NCI-H2196 (cell line): ENCODE measurements around the gene SON.
A peak's percentile ranks its signal among the peaks of the same experiment; 100 is the strongest.
"Not testable (repeated sequence)": the region's sequence is repeated elsewhere in the genome, so short reads cannot be mapped to it uniquely, and the experiment has no call there.

Source experiments
- DNase-seq: peaks from one replicate; lab custom pipeline; 2025; ENCODE audit not compliant: unreplicated experiment; lab: John Stamatoyannopoulos, UW

The SON gene

DNA sequence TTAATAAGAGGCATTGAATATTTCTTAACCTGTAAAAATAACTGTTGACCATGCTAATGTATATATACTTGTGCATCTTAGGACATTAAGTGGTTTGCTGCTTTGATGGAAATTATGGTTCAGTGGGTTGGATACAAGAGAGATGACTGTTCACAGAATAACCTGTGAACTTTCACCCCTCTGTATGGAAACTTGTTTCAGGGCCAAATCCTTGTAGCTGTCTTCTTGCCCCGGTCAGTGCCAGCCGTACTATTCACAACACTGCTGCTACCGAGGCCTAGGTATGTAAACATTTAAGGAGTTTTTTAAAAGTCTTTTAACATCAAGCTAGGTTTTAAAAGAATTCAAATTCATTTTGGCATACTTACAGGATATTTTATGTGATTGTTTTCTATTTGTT lies 29.5 kb downstream of the SON start:
- DNase-seq: no peak

DNA sequence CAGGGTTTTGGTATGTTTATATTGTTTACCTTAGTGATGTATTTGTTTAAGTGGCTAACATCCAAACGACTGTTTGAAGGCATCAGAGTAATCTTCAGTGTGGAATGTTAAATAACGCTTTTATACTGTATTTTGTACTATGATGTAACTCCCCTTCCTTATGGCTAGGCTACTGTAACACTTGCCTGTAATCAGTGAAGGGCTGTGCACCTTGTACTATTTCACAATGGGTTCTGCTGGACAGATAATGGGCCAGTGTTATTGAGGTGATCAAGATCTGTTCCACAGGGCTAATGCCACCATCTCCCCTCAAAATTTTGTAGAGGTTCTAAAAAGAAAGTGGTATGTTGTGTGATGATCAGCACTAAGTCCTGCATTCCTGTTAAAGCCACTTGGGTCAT lies 33.9 kb downstream of the SON start:
- not testable (repeated sequence) for DNase-seq

DNA sequence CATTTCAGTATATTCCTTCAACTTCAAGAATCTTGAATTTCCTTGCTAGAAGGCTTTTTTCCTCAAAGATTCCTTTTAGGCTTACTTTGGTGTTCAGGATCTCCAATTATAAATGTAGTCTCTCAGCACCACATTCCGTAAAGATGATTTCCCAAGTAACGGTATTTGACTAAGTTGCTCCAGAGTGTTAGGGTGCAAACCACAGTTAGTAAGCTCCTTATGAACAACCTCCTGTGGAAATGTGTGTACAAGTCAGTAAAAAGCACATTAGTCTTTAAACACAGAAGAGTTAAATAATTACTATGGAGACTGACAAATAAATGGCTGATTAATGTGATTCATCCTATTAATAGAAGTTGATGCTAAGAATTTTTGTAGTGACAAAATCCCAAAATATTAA lies 35.4 kb downstream of the SON start:
- DNase-seq: no peak

DNA sequence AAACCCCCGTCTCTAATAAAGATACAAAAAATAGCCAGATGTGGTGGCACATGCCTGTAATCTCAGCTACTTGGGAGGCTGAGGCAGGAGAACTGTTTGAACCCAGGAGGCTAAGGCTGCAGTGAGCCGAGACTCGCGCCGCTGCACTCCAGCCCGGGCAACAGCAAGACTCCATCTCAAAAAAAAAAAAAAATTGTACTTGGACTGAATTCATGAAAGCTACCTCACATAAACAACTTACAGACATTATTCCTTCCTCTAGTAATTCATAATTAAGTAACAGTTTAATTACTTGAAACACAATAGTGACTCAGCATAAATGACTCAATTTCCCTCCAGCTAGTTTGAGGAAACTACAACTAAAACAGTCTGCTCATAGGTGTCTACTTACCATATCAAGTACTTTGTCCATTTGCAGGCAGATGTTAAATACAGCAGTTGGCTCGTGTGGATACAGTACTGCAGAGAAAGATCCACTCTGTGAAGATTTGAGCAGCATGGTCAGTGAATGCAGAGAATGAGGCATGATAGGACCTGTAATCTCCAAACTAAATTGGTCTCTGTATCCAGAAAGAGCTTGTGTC lies 36.2 kb downstream of the SON start:
- no peak for DNase-seq

DNA sequence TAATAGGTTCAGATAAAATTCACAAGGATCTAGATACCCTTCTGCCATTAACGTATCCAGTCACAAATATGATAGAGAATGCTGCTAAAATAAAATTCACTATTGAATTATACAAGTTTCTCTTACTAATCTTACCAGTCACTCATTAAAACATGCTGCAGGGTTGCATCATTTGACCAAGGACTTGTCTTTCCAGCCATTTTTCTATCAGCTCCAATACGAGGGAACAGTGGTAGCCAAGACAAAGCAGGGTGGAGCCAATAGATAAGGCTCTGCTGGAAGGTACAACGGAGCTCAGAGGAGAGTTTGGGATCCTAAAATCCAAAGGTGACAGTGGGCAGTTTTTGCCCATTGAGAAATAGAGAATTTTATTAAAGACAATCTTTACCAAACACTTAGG lies 41.6 kb downstream of the SON start:
- DNase-seq: no peak

DNA sequence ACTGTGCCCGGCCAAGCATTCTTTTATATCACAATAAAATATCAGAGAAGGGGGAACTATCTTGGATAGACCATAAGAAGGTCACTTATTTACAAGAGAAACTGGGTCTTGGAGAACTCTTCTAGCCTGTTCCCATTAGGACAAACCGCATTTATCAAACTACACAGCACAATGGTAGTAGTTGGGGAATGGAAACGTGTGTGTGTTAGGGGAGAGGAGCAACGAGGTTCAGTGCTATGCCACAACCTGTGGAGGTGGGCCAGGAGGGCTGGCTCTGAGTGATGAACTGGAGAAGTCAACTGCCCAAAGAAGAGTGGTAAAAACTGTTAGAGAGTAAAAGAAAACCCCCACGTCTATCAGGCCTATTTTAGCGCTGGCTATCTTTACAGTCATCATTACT lies 44.1 kb downstream of the SON start:
- no peak for DNase-seq

DNA sequence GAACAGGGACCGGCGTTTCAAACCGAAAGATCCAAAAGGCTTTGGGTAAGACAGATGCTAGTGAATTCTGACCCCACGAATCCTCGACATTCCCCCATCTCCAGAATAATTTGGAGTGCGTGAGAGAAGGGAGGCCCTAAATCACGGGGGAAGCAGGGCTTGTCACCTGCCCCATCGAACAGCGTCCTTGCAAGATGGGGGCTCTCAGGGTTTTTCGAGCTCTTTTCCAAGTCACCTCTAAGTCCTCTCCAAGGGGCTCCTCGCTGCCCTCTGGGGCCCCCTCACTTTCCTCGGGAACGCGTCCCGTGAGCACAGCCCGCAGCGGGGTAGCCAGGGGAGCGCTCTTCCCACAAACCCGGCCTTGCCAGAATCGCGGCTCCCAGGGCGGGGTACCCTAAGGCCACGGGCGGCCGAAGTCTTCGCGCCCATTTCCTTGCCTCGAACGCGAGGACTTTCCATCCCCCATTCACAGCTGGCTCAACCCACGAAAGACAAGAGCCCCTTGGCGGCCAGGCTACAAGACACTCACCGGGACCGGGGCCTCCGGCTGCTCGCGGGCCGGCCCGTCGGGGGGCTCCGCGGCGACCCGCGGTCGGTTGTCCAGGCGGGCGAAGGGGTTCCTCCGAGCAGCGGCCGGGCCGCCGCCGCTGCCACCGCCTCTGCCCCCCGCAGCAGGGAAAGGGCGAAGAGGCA lies 45.1 kb downstream of the SON start:
- peak; percentile 20 for DNase-seq

DNA sequence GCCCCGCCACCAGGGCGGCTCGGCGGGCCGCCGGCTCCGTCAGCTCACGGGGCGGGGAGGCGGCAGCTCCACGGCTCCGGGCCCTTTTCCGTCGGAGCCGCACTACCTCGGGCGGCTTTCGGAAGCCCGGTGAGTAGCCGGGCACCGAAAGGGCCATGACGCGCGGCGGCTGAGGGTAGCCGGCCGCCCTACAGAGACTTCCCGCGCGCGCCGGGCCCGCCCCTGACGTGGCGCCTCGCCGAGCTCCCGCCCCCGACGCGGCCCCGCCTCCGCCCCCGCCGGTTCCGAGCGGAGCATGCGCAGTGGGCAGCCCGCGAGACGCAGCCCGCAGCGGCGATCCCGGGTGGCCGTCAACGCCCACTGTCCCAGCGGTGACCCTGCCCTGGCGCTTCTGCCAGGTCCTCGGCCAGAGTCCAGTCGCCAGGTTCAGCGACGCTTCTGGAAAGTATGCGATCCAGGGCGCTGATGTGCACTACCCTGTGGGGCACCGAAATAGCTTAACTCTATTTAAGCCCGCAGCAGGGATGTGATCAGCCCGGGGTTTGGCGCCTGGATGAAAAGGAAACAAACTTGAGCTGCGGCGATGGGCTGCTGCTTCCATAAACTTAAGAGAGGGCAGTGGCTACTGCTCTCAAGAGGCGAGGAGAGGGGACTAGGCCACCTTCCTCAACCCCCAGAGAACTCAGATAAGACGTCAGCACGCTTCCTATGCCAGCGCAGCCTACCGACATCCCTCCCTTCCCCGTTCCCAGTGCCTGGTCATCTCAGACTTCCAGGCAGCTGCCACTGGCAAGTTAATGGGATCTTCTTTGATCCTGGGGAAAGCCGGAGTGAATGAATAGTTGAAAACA lies 45.9 kb downstream of the SON start, which contains the start of gene DONSON:
TSS of gene DONSON (minus strand) at position 200 of the 851 bp plus-strand sequence. CDS start at position 157, 43 bp downstream.
- DNase-seq: peak; percentile 94

DNA sequence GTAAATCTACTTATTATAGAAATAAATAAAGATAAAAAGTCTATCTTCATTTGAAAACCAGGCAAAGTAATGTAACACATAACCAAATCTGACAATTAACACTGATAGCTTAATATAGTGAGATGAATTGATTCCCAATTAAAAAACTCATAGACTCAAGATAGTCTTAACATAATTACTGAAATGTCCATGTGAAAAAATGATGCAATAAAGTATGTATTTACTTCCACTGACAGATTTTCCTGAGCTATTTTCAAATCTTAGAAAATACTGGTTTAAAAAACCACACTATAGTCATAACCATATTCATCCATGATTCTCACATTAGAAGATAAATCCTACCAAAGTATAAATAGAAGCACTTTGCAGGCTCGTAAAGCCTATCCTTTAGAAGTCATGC lies 55.2 kb downstream of the SON start:
- DNase-seq: no peak

DNA sequence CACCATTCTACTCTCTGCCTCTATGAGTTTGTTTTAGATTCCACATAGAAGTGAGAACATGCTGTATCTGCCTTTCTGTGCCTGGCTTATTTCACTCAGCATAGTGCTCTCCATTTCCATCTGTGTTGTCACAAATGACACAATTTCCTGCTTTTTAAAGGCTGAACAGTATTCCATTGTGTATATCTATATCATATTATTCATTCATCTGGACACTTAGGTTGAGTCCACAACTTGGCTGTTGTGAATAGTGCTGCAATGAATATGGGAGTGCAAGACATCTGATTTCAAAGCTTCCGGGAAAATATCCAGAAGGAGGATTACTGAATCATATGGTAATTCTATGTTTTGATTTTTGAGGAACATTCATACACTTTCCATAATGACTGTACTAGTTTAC lies 65.7 kb downstream of the SON start:
- no peak for DNase-seq

DNA sequence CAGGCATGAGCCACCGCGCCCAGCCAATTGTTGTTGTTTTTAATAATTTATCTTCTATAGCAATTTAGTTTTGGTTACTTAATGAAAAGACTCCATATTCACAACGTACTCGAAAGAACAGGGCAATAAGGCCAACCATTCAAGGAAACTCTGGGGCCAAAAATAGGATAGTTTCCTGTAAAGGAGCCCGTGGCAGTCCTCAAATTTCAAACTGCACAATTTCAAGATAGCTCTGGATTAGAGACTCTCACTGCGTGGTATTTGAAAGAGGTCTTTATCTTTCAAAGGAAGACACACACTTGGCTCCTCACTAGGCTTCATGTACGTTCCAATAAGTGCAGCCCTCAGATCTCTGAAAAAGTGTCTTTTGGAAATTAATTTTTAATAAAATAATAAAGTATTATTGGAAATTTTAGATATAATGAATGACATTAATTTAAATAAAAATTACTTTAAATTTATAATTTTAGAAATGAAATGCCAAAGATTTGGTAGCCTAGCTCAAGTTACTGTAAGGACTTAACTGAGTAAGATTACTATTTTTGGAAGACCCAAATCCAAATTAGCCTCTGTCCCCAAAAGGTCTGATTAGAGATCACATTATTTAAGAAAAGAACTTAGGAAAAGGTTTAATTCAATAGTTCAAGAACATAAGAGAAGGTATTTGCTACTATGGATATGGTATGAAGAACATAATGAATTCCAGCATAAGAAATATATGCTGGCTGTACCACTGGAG lies 68.3 kb downstream of the SON start:
- DNase-seq: no peak

DNA sequence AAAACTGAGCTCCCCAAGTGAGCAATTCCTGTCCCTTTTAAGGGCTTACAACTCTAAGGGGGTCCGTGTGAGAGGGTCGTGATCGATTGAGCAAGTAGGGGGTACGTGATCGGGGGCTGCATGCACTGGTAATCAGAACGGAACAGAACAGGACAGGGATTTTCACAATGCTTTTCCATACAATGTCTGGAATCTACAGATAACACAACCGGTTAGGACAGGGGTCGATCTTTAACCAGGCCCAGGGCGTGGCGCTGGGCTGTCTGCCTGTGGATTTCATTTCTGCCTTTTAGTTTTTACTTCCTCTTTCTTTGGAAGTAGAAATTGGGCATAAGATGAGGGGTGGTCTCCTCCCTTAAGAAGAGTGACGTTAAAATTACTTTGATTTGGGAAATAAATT lies 74.7 kb downstream of the SON start:
- not testable (repeated sequence) for DNase-seq

DNA sequence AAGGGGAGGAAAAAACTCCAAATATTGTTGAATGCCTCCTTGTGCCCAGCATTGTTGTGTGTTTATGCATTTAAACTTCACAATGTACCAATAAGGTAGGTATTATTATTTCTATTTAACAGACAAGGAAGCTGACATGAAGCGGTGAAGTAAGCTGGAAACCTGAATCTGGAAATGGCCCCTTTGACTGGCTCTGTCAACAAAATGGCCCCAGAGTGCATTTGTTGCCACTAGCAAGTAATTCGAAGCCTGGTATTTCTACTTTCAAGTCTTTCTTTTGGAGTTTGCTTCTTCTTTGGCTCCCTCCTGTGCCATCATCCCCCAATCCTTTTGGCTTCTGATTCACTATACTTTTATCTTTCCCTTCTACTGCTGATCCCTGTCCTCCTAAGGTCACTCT lies 75.6 kb downstream of the SON start:
- no peak for DNase-seq

DNA sequence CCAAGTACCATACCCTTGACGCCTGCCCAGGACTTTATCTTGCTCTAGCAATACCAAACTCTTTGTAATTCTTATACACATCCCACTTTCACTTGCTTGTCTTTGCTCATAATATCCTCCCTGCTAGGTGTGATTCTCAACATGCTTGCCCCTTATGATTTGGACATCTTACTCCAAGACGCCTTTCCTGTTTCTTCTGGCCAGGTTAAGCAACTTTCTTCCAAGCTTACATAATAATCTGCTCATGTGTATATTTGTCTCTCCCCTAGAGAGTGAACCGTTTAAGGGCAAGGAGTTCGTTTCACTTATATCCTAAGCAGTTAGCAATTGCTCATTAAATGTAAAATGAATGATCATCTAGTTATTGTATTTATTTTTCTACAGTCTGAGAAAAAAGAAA lies 76.9 kb downstream of the SON start:
- no peak for DNase-seq

DNA sequence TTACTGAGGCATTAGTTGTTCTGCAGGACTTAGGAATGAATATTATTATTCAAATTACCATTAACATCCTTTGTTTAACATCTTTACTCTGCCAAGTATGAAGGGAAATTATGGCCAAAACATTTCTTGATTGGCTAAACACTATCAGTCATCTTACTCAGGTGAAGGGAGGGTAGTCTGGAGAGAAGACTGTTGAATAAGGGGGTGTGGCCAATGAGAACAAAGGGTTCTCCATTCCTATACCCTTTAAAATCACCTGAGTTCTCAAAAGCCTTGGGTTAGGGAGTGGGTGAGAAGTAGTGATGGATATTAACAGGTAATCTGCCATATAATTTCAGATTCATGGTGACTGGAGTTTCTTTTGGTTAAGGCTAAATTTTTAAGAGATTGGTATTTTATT lies 79.4 kb downstream of the SON start:
- DNase-seq: no peak

DNA sequence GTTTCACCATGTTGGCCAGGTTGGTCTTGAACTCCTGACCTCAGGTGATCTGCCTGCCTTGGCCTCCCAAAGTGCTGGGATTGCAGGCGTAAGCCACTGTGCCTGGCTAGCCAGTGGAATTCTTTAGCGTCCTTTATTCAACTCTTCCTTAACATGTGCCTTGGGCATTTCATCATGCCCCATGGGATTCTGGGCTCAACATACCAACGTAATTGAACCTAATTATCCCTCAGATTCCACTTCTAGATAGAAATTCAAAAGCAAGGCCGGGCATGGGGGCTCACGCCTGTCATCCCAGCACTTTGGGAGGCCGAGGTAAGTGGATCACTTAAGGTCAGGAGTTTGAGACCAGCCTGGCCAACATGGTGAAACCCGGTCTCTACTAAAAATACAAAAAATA lies 83.3 kb downstream of the SON start:
- not testable (repeated sequence) for DNase-seq
